WTC11 (cell line): ENCODE results near the gene HINT3.

Source experiments
- CREB1 ChIP-seq: sonication (generic); formaldehyde crosslinking; IDR thresholded peaks from 2 replicates; pipeline ENCODE4 v1.8.0; 2023; ENCODE audit warnings: mild to moderate bottlenecking, missing genetic modification reagents
- CTCF ChIP-seq: fragments of 200-600 bp; IDR thresholded peaks from 2 replicates; pipeline ENCODE4 v1.8.0; 2022; ENCODE audit warnings: antibody characterized with exemption
- ELF4 ChIP-seq: sonication (generic); formaldehyde crosslinking; IDR thresholded peaks from 2 replicates; pipeline ENCODE4 v1.8.1; 2022; ENCODE audit warnings: low read depth, mild to moderate bottlenecking, moderate library complexity, missing genetic modification reagents
- ESRRA ChIP-seq: sonication (generic); formaldehyde crosslinking; IDR thresholded peaks from 2 replicates; pipeline ENCODE4 v1.8.1; 2022; ENCODE audit warnings: mild to moderate bottlenecking, missing genetic modification reagents, borderline replicate concordance
- HMGA2 ChIP-seq: fragments of 250-450 bp; sonication (Bioruptor Pico); IDR thresholded peaks from 2 replicates; pipeline ENCODE4 v1.4.0; 2021; ENCODE audit warnings: mild to moderate bottlenecking, moderate library complexity
- IRF2 ChIP-seq: sonication (generic); formaldehyde crosslinking; IDR thresholded peaks from 2 replicates; pipeline ENCODE4 v1.8.0; 2022; ENCODE audit warnings: low read depth, missing genetic modification reagents, borderline replicate concordance
- JAZF1 ChIP-seq: fragments of 250-450 bp; sonication (Bioruptor Pico); IDR thresholded peaks from 2 replicates; pipeline ENCODE4 v1.9.0; 2021; ENCODE audit warnings: moderate library complexity, mild to moderate bottlenecking, inconsistent platforms
- JUN ChIP-seq: sonication (generic); formaldehyde crosslinking; IDR thresholded peaks from 2 replicates; pipeline ENCODE4 v1.8.0; 2023; ENCODE audit warnings: mild to moderate bottlenecking, missing genetic modification reagents
- RORB ChIP-seq: fragments of 250-450 bp; sonication (Bioruptor Pico); IDR thresholded peaks from 2 replicates; pipeline ENCODE4 v1.9.0; 2021; ENCODE audit warnings: mild to moderate bottlenecking
- USF1 ChIP-seq: sonication (generic); formaldehyde crosslinking; IDR thresholded peaks from 2 replicates; pipeline ENCODE4 v1.8.0; 2022; ENCODE audit warnings: mild to moderate bottlenecking, missing genetic modification reagents
- USF2 ChIP-seq: sonication (generic); formaldehyde crosslinking; IDR thresholded peaks from 2 replicates; pipeline ENCODE4 v1.8.1; 2023; ENCODE audit warnings: mild to moderate bottlenecking, missing genetic modification reagents, moderate library complexity
- ZBTB21 ChIP-seq: sonication (generic); formaldehyde crosslinking; IDR thresholded peaks from 2 replicates; pipeline ENCODE4 v1.8.1; 2023; ENCODE audit warnings: mild to moderate bottlenecking, missing genetic modification reagents, borderline replicate concordance
- TF ChIP-seq, protein P1 (sequence below): sonication (generic); formaldehyde crosslinking; IDR thresholded peaks from 2 replicates; pipeline ENCODE4 v1.8.1; 2023; ENCODE audit warnings: mild to moderate bottlenecking, missing genetic modification reagents

DNA sequence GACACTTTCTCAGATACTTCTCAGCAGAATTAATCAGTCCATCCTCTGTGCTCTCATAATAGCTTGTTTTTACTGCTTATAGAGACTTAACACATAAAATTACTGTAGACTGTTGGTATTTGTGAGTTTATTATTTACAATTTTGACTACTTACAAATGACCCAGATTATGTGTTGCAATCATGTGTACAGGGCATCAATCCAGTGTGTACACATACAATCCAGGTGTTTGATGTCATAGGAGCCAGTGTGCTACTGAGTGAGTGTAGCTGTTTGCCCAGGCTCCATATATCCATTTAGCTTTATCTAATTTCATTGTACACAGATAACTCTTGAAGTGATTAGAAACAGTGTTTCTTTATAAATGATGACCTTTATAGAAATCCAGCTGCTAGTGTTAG is 61.1 kb downstream of the HINT3 start:
- TF ChIP-seq CTCF (no peak), ELF4 (CRISPR knock-in tag) (no peak), ZBTB21 (no peak), USF1 (CRISPR knock-in tag) (no peak), CREB1 (CRISPR knock-in tag) (no peak), ESRRA (CRISPR knock-in tag) (no peak), IRF2 (CRISPR knock-in tag) (no peak), JAZF1 (no peak), RORB (CRISPR knock-in tag) (no peak), JUN (no peak), USF2 (CRISPR knock-in tag) (no peak), HMGA2 (CRISPR knock-in tag) (no peak)
- TF ChIP-seq, protein P1, sequence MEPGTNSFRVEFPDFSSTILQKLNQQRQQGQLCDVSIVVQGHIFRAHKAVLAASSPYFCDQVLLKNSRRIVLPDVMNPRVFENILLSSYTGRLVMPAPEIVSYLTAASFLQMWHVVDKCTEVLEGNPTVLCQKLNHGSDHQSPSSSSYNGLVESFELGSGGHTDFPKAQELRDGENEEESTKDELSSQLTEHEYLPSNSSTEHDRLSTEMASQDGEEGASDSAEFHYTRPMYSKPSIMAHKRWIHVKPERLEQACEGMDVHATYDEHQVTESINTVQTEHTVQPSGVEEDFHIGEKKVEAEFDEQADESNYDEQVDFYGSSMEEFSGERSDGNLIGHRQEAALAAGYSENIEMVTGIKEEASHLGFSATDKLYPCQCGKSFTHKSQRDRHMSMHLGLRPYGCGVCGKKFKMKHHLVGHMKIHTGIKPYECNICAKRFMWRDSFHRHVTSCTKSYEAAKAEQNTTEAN (CRISPR knock-in tag), result no peak
